SJCRH30 (cell line): ENCODE results near the gene CDYL2. TPM values are rescaled to one million over a fixed set of nuclear protein-coding genes. Genes with fewer than 3 reads are reported as not detected.

ENCODE experiments used
- DNase-seq, 2 experiments: peaks; one replicate each; pipeline ENCODE4 v3.0.0-alpha.2; 2015 to 2020
- H3K27ac ChIP-seq: fragments of 250-450 bp; sonication (Bioruptor Pico); 2 replicates; pipeline ENCODE4 v1.5.1; 2020; ENCODE audit warnings: mild to moderate bottlenecking, moderate library complexity
- H3K27me3 ChIP-seq: fragments of 250-450 bp; sonication (Bioruptor Pico); 2 replicates; pipeline ENCODE4 v1.5.1; 2020; ENCODE audit warnings: mild to moderate bottlenecking, moderate library complexity
- H3K36me3 ChIP-seq: fragments of 250-450 bp; sonication (Bioruptor Pico); 2 replicates; pipeline ENCODE4 v1.5.1; 2020; ENCODE audit warnings: mild to moderate bottlenecking, moderate library complexity
- H3K4me1 ChIP-seq: fragments of 250-450 bp; sonication (Bioruptor Pico); 2 replicates; pipeline ENCODE4 v1.5.1; 2020; ENCODE audit warnings: mild to moderate bottlenecking, moderate library complexity
- H3K4me3 ChIP-seq: fragments of 250-450 bp; sonication (Bioruptor Pico); 2 replicates; pipeline ENCODE4 v1.5.1; 2020; ENCODE audit warnings: mild to moderate bottlenecking, moderate library complexity
- H3K9me3 ChIP-seq: fragments of 250-450 bp; sonication (Bioruptor Pico); replicated peaks from 2 replicates; pipeline ENCODE4 v1.5.1; 2020; ENCODE audit warnings: mild to moderate bottlenecking, moderate library complexity
- total RNA-seq: library from RNA; depleted of rRNA; stranded (reverse); fragments of >200 nt; shearing (Covaris generic); gene quantifications from 2 replicates; pipeline ENCODE4 v1.2.3, GENCODE V29; 2014

The CDYL2 gene
- total RNA-seq, 1 experiment from 2014 or later: 0.14 TPM

- Histone ChIP-seq H3K36me3 (no peaks in the 10 kb centered on the region), H3K27ac (no peak overlapping the region), H3K9me3 (no peaks in the 10 kb centered on the region), H3K27me3 (no peaks in the 10 kb centered on the region), H3K4me1 (no peaks in the 10 kb centered on the region), H3K4me3 (no peak overlapping the region)
- no peak for DNase-seq
These were observed 166.8 kb downstream of the CDYL2 start for GRCh38 chr16:80637621-80638020.

DNA sequence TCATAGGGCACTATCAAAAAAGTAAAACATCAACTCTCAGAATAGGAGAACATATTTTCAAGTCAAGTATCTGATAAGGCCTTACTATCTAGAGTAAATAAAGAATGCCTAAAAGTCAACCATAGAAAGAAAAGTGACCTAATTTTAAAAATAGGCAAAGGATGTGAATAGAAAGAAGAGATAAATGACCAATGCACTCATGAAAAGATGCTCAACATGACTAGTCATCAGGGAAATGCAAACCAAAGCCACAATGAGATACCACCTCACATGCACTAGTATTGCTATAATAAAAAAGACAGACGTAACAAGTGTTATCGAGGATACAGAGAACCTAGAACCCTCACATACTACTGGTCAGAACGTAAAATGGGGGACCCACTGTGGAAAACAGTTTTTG, 172.8 kb downstream of the CDYL2 start:
- Histone ChIP-seq H3K27me3 (no peaks in the 10 kb centered on the region), H3K4me3 (no peak overlapping the region), H3K4me1 (no peaks in the 10 kb centered on the region), H3K36me3 (no peaks in the 10 kb centered on the region), H3K27ac (no peak overlapping the region), H3K9me3 (no peaks in the 10 kb centered on the region)
- DNase-seq: no peak

GRCh38 chr16:80628254-80628653, 176.1 kb downstream of the CDYL2 start:
- Histone ChIP-seq H3K9me3 (no peaks in the 10 kb centered on the region), H3K27me3 (no peaks in the 10 kb centered on the region), H3K4me1 (no peaks in the 10 kb centered on the region), H3K27ac (no peak overlapping the region), H3K4me3 (no peak overlapping the region), H3K36me3 (no peaks in the 10 kb centered on the region)
- DNase-seq: no peak

DNA sequence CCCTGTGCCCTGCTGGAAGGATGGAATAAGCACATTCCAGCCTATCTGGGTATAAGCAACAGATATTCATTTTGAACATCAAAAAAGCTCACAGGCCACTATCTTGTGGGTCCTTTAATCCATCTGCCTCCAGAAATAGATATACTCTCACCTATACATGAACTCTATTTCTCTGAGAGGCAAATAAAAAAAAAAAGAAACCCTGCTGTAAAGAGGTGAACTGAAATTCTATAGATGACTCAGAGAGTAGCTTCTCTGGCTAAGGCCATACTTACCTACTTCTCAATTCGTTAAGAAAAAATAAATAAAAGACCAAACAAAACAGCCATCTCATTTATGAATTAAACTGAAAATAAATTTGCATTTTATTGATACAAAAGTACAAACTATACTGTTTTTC, 177.3 kb downstream of the CDYL2 start:
- H3K9me3 ChIP-seq: no peaks in the 10 kb centered on the region
- H3K36me3 ChIP-seq: no peaks in the 10 kb centered on the region

DNA sequence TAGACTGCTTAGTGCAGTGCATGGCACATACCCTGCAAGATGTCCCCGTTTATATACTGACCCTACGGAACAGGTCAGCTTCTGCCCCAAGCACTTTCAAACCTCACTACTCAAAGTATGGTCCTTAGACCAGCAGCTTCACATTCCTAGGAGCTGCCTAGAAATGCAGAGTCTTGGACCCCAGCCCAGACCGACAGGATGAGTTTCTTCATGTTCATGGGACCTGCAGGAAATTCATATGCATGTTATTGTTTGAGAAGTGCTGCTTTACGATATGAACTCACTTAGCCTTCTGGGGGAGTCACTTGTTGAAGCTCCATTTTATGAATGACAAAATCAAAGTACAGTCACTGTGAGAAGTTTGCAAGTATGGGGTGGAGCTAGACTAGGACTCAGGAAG, 181.0 kb downstream of the CDYL2 start:
- Histone ChIP-seq H3K4me3 (no peak overlapping the region), H3K9me3 (no peaks in the 10 kb centered on the region), H3K36me3 (no peaks in the 10 kb centered on the region), H3K27me3 (no peaks in the 10 kb centered on the region), H3K4me1 (no peaks in the 10 kb centered on the region), H3K27ac (no peak overlapping the region)
- no peak for DNase-seq

More for the DNA sequence above, 177.3 kb downstream of the CDYL2 start:
- Histone ChIP-seq H3K27me3 (no peaks in the 10 kb centered on the region), H3K4me1 (no peaks in the 10 kb centered on the region), H3K4me3 (no peak overlapping the region), H3K27ac (no peak overlapping the region)
- DNase-seq: no peak

DNA sequence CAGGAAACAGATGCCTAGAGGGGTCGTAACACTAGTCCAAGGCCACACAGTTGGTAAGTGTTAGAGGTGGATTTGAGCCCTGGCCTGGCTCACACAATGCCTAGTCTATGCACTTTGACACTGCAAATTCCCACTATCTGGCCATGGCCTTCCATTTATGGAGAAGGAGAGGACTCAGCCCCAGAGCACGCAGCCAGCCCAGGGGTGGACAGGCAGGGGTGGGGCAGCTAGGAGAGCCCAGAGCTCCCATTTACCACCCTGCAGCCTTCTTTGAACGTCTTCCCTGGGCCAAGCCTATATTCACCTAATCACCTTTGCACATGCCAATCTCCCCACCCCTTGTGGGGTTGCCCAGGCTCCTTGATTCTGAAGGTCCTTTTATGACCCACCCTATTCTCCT, 182.4 kb downstream of the CDYL2 start:
- no peaks in the 10 kb centered on the region for H3K4me1 ChIP-seq
- H3K27ac ChIP-seq: no peak overlapping the region
- H3K4me3 ChIP-seq: no peak overlapping the region
- no peaks in the 10 kb centered on the region for H3K36me3 ChIP-seq
- no peaks in the 10 kb centered on the region for H3K27me3 ChIP-seq
- DNase-seq: no peak
- no peaks in the 10 kb centered on the region for H3K9me3 ChIP-seq

DNA sequence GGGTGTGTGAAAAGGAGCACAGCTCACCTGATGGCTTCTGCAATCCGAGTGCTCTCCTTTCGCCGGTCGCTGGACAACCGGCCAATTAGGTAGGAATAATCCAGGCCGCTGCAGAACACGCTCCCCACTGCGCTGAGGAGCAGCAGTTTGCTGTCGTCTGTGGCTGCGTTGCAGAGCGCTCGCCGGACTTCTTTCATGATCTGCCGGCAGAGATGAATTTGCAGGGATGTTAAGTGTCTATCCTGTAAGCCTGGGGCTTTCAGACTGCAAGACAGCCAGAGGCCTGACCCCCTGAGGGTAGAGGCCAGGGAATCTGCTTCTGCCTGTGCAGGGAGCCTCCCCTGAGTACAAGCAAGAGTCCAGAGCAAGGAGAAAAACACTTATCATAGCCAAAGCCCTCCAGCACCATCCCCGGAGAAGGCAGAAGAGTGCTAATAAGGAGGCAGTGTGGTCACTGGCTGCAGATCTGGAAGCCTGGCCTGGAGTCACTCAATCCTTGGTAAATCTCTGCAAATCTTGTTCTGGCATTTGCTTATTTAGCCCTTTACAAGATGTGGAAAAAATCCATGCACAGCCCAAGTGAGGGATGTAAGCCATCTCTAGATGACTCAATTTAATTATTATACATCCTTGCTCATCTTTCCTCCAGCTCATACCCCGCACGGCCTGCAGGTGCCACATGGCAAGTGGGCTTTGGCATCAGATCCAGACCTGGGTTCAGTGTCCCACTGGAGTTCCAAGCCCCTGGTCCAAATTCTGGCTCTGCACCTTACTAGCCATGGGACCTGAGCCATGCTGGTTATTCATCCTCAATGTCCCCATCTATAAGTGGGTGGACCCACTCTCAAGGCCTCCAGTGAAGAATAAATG, 183.4 kb downstream of the CDYL2 start:
- no peak overlapping the region for H3K27ac ChIP-seq
- no peaks in the 10 kb centered on the region for H3K9me3 ChIP-seq
- no peak for DNase-seq
- no peaks in the 10 kb centered on the region for H3K36me3 ChIP-seq
- H3K4me3 ChIP-seq: no peak overlapping the region
- H3K4me1 ChIP-seq: no peaks in the 10 kb centered on the region
- no peaks in the 10 kb centered on the region for H3K27me3 ChIP-seq

DNA sequence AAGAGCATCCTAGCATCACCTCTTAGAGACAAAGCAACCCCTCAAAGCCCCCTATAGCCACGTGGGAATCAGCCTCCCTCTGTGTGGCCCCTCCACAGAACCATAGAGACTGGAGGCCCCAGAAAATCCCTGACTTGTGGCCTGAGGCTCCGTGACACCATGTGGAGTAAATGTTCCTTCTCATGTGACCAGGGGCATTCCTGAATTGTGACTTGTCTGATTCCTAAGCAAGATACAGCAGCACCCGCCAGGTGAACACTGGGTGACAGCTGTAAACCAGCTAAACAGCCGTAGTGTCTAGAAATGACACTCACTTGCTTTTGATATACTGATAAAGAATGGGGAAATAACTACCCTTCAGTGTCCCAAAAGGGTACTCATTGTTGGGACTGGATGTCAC, 184.6 kb downstream of the CDYL2 start:
- Histone ChIP-seq H3K36me3 (no peaks in the 10 kb centered on the region), H3K4me3 (no peak overlapping the region), H3K27me3 (no peaks in the 10 kb centered on the region), H3K27ac (no peak overlapping the region), H3K9me3 (no peaks in the 10 kb centered on the region), H3K4me1 (no peaks in the 10 kb centered on the region)
- no peak for DNase-seq

GRCh38 chr16:80618862-80619648, 185.3 kb downstream of the CDYL2 start:
- no peaks in the 10 kb centered on the region for H3K9me3 ChIP-seq
- no peak overlapping the region for H3K4me3 ChIP-seq
- H3K36me3 ChIP-seq: no peaks in the 10 kb centered on the region
- H3K4me1 ChIP-seq: no peaks in the 10 kb centered on the region
- DNase-seq: no peak
- H3K27me3 ChIP-seq: no peaks in the 10 kb centered on the region
- H3K27ac ChIP-seq: no peak overlapping the region

- Histone ChIP-seq H3K4me3 (no peak overlapping the region), H3K4me1 (no peaks in the 10 kb centered on the region), H3K9me3 (no peaks in the 10 kb centered on the region), H3K27me3 (no peaks in the 10 kb centered on the region), H3K27ac (no peak overlapping the region), H3K36me3 (no peaks in the 10 kb centered on the region)
- no peak for DNase-seq
These were observed 188.0 kb downstream of the CDYL2 start for GRCh38 chr16:80616362-80616761.

GRCh38 chr16:80615735-80616134, 188.7 kb downstream of the CDYL2 start:
- no peak overlapping the region for H3K4me3 ChIP-seq
- H3K27me3 ChIP-seq: no peaks in the 10 kb centered on the region
- DNase-seq: no peak
- no peak overlapping the region for H3K27ac ChIP-seq
- no peaks in the 10 kb centered on the region for H3K36me3 ChIP-seq
- no peaks in the 10 kb centered on the region for H3K4me1 ChIP-seq
- no peaks in the 10 kb centered on the region for H3K9me3 ChIP-seq

- H3K27ac ChIP-seq: no peak overlapping the region
- no peak overlapping the region for H3K4me3 ChIP-seq
- no peak for DNase-seq
These were observed 189.3 kb downstream of the CDYL2 start for GRCh38 chr16:80614908-80615671.

GRCh38 chr16:80612461-80613017, 191.9 kb downstream of the CDYL2 start:
- no peaks in the 10 kb centered on the region for H3K4me1 ChIP-seq
- DNase-seq: no peak
- H3K27me3 ChIP-seq: no peaks in the 10 kb centered on the region
- no peaks in the 10 kb centered on the region for H3K9me3 ChIP-seq
- no peak overlapping the region for H3K27ac ChIP-seq
- no peaks in the 10 kb centered on the region for H3K36me3 ChIP-seq
- H3K4me3 ChIP-seq: no peak overlapping the region

More at GRCh38 chr16:80614908-80615671, 189.3 kb downstream of the CDYL2 start:
- H3K4me1 ChIP-seq: no peaks in the 10 kb centered on the region
- no peaks in the 10 kb centered on the region for H3K9me3 ChIP-seq
- H3K27me3 ChIP-seq: no peaks in the 10 kb centered on the region
- no peaks in the 10 kb centered on the region for H3K36me3 ChIP-seq

- Histone ChIP-seq H3K9me3 (no peaks in the 10 kb centered on the region), H3K4me3 (no peak overlapping the region), H3K27ac (no peak overlapping the region), H3K4me1 (no peaks in the 10 kb centered on the region), H3K36me3 (no peaks in the 10 kb centered on the region), H3K27me3 (no peaks in the 10 kb centered on the region)
- no peak for DNase-seq
These were observed 192.5 kb downstream of the CDYL2 start for GRCh38 chr16:80611930-80612327.
